ENCODE measurements around the gene RHOXF2B. TPM values are rescaled to one million over a fixed set of nuclear protein-coding genes. Genes with fewer than 3 reads are reported as not detected.

RHOXF2B gene
- total and polyA plus RNA-seq, 2 of the 4 experiments (the other 2 are of a cell fraction) = not detected

Other genes with a start within 250 kb of the RHOXF2B start
- gene UPF3B, start 224.7 kb downstream of the RHOXF2B start, total RNA-seq (2012; rRNA removed) = 0.54 and 1.4 TPM in 2 replicates
- 6.0 and 6.4 TPM in 2 replicates for gene UPF3B, start 224.7 kb downstream of the RHOXF2B start, polyA plus RNA-seq (2012; rRNA removed)
- gene RNF113A, start 206.0 kb downstream of the RHOXF2B start, total RNA-seq (2012; rRNA removed) = 16.5 and 20.6 TPM in 2 replicates
- 15.9 and 17.0 TPM in 2 replicates for gene RNF113A, start 206.0 kb downstream of the RHOXF2B start, polyA plus RNA-seq (2012; rRNA removed)
- 12.5 and 47.5 TPM in 2 replicates for gene NDUFA1, start 205.9 kb downstream of the RHOXF2B start, total RNA-seq (2012; rRNA removed)
- 90.1 and 104 TPM in 2 replicates for gene NDUFA1, start 205.9 kb downstream of the RHOXF2B start, polyA plus RNA-seq (2012; rRNA removed)
- gene AKAP14, start 181.8 kb downstream of the RHOXF2B start, total RNA-seq (2012; rRNA removed) = not detected in 2 replicates
- not detected in 2 replicates for gene AKAP14, start 181.8 kb downstream of the RHOXF2B start, polyA plus RNA-seq (2012; rRNA removed)
- 1.3 and 2.5 TPM in 2 replicates for gene NKAP, start 133.9 kb downstream of the RHOXF2B start, total RNA-seq (2012; rRNA removed)
- gene NKAP, start 133.9 kb downstream of the RHOXF2B start, polyA plus RNA-seq (2012; rRNA removed) = 2.7 TPM in 2 replicates
- gene RHOXF1, start 38.2 kb upstream of the RHOXF2B start, total RNA-seq (2012; rRNA removed) = not detected in 2 replicates
- not detected in 2 replicates for gene RHOXF1, start 38.2 kb upstream of the RHOXF2B start, polyA plus RNA-seq (2012; rRNA removed)
- not detected in 2 replicates for gene RHOXF2, start 80.9 kb upstream of the RHOXF2B start, total RNA-seq (2012; rRNA removed)
- gene RHOXF2, start 80.9 kb upstream of the RHOXF2B start, polyA plus RNA-seq (2012; rRNA removed) = not detected in 2 replicates
- gene ZBTB33, start 173.1 kb upstream of the RHOXF2B start, total RNA-seq (2012; rRNA removed) = 16.3 and 20.8 TPM in 2 replicates
- gene ZBTB33, start 173.1 kb upstream of the RHOXF2B start, polyA plus RNA-seq (2012; rRNA removed) = 2.0 and 3.3 TPM in 2 replicates
- not detected in 2 replicates for gene TMEM255A, start 233.8 kb upstream of the RHOXF2B start, total RNA-seq (2012; rRNA removed)
- gene TMEM255A, start 233.8 kb upstream of the RHOXF2B start, polyA plus RNA-seq (2012; rRNA removed) = 0.03 TPM in 1 of 2 replicates, not detected in the other

Measured in IMR-90 (cell line).